Measurements from ENCODE around the gene LEAP2.

Gene LEAP2

GRCh38 chr5:132873119-132873929 is at the start of gene LEAP2:
TSS of gene LEAP2 (plus strand) at chr5:132873668. CDS start at chr5:132873695, 27 bp downstream.
- no peak for TF ChIP-seq CTCF (IDR thresholded peaks at IDR 0.05; ENCODE audit: low read depth, low read length, missing control alignments)
- no peak for DNase-seq (ENCODE audit: low read depth)
- no peak within 1 kb of the TSS for H3K4me3 ChIP-seq (ENCODE audit: low read depth, low read length)
- in situ Hi-C loops (cut with HindIII; ENCODE audit: low sequenced_read_pairs) = no loop called here

GRCh38 chr5:132824426-132824825 is 49.0 kb upstream of the LEAP2 start:
- in situ Hi-C loops (cut with HindIII; ENCODE audit: low sequenced_read_pairs) = loop anchor here (5.0 kb wide), 1 partner anchor 52 kb away; no protein-coding TSS in a partner anchor

DNA sequence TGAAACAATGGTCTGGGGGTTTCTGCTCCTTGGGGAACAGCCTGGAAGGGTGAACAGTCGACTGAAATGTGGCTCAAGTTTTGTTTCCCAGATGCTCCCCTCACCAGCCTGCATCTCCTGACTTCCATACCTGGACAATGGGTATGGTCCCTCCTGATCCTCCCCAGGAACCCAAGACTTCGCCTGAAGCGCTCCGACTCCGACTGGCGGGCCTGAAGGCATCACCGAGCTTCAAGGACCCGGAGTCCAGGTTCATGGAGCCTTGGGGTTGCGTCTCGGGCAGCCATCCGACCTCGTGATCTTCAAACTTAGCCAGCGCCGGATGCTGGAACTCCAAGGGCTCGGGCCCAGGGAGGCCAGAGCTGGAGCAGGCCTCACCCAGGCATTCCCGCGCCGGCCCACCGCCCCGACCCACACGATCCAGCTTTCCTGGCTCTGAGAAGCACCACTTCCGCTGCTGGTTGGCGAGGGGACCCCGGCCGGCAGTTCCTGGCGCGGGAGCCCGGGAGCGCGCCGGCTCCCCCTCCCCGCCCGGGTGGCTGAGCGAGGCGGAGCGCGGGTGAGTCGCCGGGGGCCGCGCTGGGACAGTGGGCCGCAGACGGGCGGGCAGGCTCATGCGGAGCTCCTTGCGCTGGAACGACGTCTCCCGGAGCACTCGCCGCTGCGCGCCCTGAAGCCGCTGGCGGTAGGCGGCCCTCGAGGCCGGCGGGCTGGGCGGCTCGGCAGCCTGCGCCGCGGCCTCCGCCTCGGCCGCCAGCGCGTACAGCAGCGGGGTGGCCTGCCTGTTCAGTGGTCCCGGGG is 48.2 kb upstream of the LEAP2 start:
- in situ Hi-C loops (cut with HindIII; ENCODE audit: low sequenced_read_pairs) = no loop called here
- no peak for TF ChIP-seq CTCF (IDR thresholded peaks at IDR 0.05; ENCODE audit: low read depth, low read length, missing control alignments)
- no peak overlapping the region for H3K4me3 ChIP-seq (ENCODE audit: low read depth, low read length)
- DNase-seq (ENCODE audit: low read depth) = no peak

More at GRCh38 chr5:132824426-132824825, 49.0 kb upstream of the LEAP2 start:
- DNase-seq (ENCODE audit: low read depth) = no peak
- TF ChIP-seq CTCF (IDR thresholded peaks at IDR 0.05; ENCODE audit: low read depth, low read length, missing control alignments) = no peak
- no peak overlapping the region for H3K4me3 ChIP-seq (ENCODE audit: low read depth, low read length)

DNA sequence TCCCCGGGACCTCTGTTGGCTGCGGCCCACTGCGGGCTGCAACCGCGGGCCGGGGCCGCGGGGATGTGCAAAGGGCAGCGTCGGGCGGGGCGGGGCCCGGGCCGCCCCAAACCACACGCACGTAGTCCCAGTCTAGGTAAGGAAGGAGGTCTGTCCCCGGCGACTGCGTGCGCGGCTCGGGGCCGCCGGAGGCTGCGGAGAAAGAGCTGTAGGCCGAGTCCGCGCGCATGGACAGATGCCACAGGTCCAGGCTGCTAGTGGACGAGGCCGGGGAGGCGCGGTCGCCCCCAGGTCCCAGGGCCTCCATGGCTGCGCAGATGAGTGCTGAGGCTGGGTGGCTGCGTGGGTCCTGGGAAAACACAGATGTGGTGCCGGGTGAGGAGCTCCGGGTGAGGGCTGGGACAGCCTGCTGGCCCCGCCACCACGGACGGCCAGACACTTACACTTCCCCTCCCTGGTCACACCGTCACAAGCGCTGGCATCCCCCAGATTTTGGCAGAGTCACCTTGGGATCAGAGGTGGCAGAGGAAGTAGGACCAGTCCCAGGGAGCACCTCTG is 47.6 kb upstream of the LEAP2 start:
- no peak for TF ChIP-seq CTCF (IDR thresholded peaks at IDR 0.05; ENCODE audit: low read depth, low read length, missing control alignments)
- no peak overlapping the region for H3K4me3 ChIP-seq (ENCODE audit: low read depth, low read length)
- in situ Hi-C loops (cut with HindIII; ENCODE audit: low sequenced_read_pairs) = no loop called here
- no peak for DNase-seq (ENCODE audit: low read depth)

DNA sequence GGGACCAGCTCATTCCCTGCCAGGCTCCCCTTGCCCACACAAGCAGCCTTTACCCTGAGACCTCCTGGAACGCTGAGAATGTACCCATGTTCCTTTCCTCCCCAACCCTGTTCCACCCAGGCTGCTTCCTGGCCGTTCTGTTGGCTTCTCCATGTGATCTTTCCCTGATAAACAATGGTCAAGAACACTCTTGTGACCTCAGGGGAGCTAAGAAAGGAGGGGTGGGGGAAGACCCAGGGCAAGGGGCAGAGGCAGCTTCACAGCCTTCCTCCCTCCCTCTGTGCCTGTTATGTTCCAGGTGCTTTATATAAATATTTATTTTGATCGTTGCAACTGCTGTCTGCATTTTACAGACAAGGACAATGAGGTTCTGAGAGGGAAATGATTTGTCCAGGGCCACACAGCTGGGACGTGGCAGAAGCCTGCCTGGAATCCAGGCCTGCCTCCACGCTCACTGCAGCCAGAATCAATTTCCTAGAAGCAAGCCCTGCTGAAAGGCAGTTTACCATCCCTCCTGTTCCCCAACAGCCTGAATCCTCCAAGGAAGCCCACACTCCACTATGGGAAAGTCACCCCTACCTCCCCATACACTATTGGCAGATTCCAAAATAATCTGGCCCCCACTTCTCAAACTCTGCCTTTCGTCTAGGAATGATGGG is 46.9 kb upstream of the LEAP2 start:
- no peak for DNase-seq (ENCODE audit: low read depth)
- no peak for TF ChIP-seq CTCF (IDR thresholded peaks at IDR 0.05; ENCODE audit: low read depth, low read length, missing control alignments)
- in situ Hi-C loops (cut with HindIII; ENCODE audit: low sequenced_read_pairs) = no loop called here
- no peak overlapping the region for H3K4me3 ChIP-seq (ENCODE audit: low read depth, low read length)

Measured in astrocyte of the cerebellum (primary cell).